ENCODE data around the gene SEC23B.

- TF ChIP-seq CTCF (IDR thresholded peaks at IDR 0.05) (no peak), ZFX (IDR thresholded peaks at IDR 0.05; ENCODE audit: borderline replicate concordance) (no peak)
Observed at GRCh38 chr20:18548465-18548864, 40.7 kb downstream of the SEC23B start.

Measured in 22Rv1 (cell line).